ENCODE data around the gene GEMIN5.
"Not testable (repeated sequence)": the region's sequence is repeated elsewhere in the genome, so short reads cannot be mapped to it uniquely, and the experiment has no call there.

The GEMIN5 gene, protein sequence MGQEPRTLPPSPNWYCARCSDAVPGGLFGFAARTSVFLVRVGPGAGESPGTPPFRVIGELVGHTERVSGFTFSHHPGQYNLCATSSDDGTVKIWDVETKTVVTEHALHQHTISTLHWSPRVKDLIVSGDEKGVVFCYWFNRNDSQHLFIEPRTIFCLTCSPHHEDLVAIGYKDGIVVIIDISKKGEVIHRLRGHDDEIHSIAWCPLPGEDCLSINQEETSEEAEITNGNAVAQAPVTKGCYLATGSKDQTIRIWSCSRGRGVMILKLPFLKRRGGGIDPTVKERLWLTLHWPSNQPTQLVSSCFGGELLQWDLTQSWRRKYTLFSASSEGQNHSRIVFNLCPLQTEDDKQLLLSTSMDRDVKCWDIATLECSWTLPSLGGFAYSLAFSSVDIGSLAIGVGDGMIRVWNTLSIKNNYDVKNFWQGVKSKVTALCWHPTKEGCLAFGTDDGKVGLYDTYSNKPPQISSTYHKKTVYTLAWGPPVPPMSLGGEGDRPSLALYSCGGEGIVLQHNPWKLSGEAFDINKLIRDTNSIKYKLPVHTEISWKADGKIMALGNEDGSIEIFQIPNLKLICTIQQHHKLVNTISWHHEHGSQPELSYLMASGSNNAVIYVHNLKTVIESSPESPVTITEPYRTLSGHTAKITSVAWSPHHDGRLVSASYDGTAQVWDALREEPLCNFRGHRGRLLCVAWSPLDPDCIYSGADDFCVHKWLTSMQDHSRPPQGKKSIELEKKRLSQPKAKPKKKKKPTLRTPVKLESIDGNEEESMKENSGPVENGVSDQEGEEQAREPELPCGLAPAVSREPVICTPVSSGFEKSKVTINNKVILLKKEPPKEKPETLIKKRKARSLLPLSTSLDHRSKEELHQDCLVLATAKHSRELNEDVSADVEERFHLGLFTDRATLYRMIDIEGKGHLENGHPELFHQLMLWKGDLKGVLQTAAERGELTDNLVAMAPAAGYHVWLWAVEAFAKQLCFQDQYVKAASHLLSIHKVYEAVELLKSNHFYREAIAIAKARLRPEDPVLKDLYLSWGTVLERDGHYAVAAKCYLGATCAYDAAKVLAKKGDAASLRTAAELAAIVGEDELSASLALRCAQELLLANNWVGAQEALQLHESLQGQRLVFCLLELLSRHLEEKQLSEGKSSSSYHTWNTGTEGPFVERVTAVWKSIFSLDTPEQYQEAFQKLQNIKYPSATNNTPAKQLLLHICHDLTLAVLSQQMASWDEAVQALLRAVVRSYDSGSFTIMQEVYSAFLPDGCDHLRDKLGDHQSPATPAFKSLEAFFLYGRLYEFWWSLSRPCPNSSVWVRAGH (N-terminal part only)

GRCh38 chr5:154937718-154938466, at the start of gene GEMIN5:
Gene GEMIN5 (minus strand): TSS chr5:154938211. CDS start chr5:154938133, 78 bp downstream.
- DNase-seq: peak; percentile 82 to 91

DNA sequence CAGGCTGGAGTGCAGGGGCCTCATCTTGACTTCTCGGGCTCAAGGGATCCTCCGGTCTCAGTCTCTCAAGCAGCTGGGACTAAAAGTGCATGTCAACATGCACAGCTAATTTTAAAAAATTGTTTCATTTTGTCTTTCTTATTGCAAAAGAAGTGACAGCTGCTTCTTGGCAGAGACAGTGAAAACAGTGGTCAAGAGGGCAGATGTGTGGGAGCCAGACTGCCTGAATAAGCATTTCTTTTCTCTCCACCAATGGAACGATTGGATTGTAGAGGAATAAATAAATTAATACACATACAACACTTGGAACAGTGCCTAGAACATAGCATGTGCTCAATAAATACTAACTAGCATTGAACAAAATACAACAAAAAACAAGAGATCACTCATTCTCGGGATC, 48.1 kb upstream of the GEMIN5 start:
- no peak for DNase-seq

- DNase-seq: peak in 1 of 2 experiments; percentile 55
Measured at GRCh38 chr5:154984946-154985516, 47.0 kb upstream of the GEMIN5 start.

- not testable (repeated sequence) for DNase-seq
Measured at GRCh38 chr5:154978294-154978693, 40.3 kb upstream of the GEMIN5 start.

GRCh38 chr5:154977409-154977808, 39.4 kb upstream of the GEMIN5 start:
- no peak for DNase-seq

- DNase-seq: not testable (repeated sequence)
Measured at GRCh38 chr5:154976082-154976481, 38.1 kb upstream of the GEMIN5 start.

DNA sequence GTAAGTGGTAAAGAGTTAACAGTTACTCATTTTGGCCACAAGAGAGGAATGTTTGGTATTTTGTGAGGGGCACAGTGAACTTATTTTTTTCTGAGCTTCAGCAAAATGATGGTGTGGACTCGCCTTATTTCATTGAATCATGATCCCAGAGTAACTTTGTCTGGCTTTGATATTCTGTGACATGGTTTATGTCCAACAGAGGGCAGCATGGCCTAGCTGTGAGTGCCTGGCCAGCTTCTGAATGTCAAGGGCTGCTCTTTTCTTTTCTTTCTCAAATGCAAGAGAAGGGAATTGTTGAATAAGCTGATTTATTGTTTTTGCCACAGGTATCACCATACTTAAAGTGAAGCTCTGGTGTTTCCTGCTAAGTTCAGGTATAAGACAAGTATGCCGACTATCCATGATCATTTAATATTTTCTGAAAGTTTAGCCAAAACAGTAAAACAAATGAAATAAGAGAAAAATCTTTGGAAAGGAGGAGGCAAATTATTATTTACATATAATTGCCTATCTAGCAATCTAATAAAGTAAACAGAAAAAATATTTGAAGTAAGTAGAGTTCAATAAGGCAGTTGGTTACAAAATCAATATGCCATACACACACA, 34.6 kb upstream of the GEMIN5 start:
- DNase-seq: peak in 1 of 2 experiments; percentile 31

DNA sequence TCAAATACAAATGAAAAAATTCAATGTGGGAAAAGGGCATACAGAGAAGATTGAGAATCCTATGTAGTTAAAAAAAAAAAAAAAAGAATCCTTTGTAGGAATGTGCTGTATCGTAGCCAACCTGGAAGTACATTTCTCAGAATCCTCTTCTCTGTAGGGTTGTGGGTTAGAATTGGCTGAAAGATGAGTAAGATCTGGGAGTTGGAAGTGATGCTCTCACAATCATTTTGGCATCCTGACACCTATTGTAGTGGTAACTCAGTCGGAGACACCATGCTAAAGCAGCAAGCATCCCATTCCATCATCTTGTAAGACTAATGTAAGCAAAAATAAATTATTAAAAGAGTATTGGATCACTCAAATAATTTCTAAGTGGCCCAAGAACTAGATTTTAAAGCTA, 33.5 kb upstream of the GEMIN5 start:
- no peak for DNase-seq

DNA sequence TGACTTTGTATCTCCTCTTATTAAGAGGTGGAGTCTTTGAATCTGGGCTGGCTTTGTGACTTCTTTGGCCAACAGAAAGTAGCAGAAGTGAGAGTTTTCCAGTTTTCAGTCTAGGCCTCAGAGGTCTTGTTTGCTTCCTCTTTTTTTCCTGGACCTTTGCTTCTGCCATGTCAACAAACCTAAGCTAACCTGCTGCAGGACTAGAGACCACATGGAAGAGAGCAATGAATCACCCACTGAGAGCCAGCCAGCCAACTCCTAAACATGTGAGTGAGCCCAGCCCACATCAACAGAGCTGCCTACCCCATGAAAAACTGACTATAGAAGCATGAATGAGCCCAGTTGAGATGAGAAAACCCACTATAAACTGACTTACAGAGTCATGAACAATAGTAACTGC, 32.7 kb upstream of the GEMIN5 start:
- DNase-seq: no peak

DNA sequence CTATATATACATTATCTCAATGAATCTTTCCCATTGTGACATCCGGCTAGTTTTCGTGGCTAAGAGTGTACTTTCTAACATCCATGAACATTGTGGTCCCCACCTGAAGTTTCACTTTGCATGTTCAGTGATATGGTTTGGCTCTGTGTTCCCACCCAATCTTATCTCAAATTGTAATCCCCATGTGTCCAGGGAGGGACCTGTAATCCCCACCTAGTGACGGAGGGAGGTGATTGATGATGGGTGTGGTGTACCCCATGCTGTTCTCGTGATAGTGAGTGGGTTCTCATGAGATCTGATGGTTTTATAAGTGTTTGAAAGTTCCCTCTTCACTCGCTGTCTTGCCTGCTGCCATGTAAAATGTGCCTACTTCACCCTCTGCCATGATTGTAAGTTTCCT, 30.9 kb upstream of the GEMIN5 start:
- no peak for DNase-seq

GRCh38 chr5:154967421-154968024, 29.5 kb upstream of the GEMIN5 start:
- no peak for DNase-seq

GRCh38 chr5:154966874-154967273, 28.9 kb upstream of the GEMIN5 start:
- no peak for DNase-seq

DNA sequence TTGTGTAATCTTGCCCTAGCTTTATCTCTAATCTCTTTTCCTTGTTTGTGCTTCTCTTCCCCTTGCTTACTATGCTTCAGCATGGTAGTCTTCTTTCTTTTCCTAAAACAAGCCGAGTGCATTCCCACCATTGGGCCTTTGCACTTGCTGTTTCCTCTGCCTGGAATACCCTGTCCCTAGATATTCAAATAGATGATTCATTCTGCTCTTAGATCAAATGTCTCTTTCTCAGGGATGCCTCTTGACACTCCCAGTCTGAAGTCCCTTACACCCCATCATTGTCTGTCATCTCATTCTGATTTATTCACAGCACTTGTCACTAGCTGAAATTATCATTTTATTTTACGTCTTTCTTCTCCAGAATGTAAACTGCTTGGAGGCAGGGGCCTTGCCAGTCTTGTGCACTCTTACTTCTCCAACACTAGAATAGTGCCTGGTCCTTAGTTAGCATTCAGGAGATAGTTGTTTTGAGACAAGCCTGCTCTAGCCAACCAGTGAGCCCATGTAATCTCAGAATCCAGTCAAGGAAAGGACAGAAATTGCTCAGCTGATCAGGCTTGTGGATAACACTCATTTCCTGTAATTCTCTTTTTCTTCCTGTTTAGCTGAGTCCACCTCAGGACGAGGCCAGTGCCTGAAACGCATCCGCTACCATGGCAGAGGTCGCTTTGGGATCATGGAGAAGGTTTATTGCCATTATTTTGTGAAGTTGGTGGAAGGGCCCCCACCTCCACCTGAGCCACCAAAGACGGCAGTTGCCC, 28.2 kb upstream of the GEMIN5 start:
- no peak for DNase-seq

DNA sequence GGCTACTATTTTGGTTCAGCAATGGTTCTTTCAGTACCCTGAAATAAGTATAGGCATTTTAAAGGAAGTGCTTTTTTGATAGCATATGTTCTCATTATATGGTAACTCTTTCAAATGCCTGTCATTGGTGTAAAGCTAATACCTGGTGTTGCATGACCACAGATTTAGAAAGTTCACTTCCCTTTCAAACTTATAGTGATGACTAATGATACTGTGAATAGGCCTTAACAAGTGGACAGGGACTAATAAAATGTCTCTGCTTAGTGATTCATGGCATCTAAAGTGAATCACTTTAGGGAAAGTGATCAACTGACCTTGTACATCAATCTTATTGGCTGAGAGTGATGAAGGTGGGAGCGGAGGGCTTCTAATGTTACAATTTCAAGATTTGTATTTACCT, 24.5 kb upstream of the GEMIN5 start:
- DNase-seq: no peak

DNA sequence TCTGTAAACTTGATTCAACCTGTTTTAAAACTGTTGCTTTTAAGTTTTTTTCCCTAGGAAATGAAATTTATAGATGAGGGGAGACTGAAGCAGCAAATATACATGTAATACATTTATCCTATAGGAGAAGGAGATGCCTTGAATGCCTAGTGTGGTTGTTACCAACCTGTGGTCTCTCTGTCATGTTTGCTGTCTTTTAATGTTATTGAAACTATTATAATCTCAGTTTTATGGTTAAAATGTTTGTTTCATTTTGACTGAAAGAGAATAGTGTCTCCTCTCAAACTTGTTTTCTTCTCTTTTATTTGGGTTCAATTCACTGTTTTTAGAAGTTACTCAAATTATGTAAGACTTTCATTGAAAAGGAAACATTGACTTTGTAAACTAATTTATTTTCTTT, 18.7 kb upstream of the GEMIN5 start:
- no peak for DNase-seq

- DNase-seq: no peak
Measured at GRCh38 chr5:154949781-154950180, 11.8 kb upstream of the GEMIN5 start.

DNA sequence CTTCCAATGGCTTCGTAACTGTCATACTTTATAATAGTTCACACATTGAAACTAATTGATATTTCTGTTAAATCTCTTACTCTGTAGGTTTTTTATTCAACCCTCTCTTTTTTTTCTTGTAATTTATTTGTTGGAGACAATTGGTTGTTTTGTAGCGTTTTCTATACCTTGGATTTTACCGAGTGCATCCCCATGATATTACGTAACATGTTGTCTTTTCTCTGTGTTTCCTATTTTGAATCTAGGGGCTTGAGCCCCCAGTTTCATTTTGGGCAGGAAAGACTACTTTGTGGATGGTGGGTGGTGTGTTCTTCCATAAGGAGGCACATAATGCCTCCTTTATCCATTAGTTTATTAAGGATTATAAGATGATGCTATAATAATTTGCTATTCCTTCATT, 10.3 kb upstream of the GEMIN5 start:
- no peak for DNase-seq

DNA sequence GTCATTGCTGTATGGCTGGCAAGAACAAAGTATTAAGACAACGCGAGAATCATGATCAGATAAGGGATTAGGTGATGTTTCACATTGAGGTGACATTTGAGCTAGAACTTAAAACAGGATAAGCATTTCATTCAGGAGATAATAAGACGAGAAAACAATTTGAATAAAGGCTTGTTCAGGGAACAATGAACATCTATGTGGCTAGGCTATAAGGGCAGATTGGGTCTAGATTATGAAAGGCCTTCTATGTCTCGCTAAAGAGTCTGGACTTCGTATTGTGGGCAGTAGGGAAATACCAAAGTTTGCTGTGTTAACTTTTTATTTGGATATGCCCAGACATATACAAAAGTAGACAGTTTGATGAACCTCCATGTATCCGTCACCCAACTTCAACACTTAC, 9.8 kb upstream of the GEMIN5 start:
- no peak for DNase-seq

- peak in 1 of 2 experiments; percentile 25 for DNase-seq
Measured at GRCh38 chr5:154945695-154946301, 7.8 kb upstream of the GEMIN5 start.

- peak in 1 of 2 experiments; percentile 5 for DNase-seq
Measured at GRCh38 chr5:154944716-154945115, 6.7 kb upstream of the GEMIN5 start.

Data from NCI-H2081 (cell line).